ENCODE data around the gene ZFYVE28.

Gene ZFYVE28

GRCh38 chr4:2241410-2242353 is 176.8 kb downstream of the ZFYVE28 start, which contains the start of the genes HAUS3 and POLN:
Gene HAUS3 (minus strand): TSS chr4:2242121. CDS start chr4:2240946, 1,175 bp downstream.
Gene POLN (minus strand): TSS chr4:2242121. CDS start chr4:2229231, 12,890 bp downstream.
- Histone ChIP-seq H3K4me1 (ENCODE audit: control insufficient read depth in 1 of 2, insufficient read depth in 1 of 2, low read depth in 1 of 2, low read length in 1 of 2) (peaks cover 24 to 35% of the 10 kb centered on the region in 2 experiments), H3K27ac (peak within 1 kb of the TSS; percentile 90), H3K4me3 (ENCODE audit: low read depth in 1 of 2, low read length in 1 of 2) (peak within 1 kb of the TSS; percentile 82 to 97), H3K27me3 (no peaks in the 10 kb centered on the region), H3K36me3 (peaks cover 2% of the 10 kb centered on the region), H3K9me3 (no peaks in the 10 kb centered on the region)
- TF ChIP-seq, protein P1, sequence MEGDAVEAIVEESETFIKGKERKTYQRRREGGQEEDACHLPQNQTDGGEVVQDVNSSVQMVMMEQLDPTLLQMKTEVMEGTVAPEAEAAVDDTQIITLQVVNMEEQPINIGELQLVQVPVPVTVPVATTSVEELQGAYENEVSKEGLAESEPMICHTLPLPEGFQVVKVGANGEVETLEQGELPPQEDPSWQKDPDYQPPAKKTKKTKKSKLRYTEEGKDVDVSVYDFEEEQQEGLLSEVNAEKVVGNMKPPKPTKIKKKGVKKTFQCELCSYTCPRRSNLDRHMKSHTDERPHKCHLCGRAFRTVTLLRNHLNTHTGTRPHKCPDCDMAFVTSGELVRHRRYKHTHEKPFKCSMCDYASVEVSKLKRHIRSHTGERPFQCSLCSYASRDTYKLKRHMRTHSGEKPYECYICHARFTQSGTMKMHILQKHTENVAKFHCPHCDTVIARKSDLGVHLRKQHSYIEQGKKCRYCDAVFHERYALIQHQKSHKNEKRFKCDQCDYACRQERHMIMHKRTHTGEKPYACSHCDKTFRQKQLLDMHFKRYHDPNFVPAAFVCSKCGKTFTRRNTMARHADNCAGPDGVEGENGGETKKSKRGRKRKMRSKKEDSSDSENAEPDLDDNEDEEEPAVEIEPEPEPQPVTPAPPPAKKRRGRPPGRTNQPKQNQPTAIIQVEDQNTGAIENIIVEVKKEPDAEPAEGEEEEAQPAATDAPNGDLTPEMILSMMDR (IDR thresholded peaks at IDR 0.05), result peak; percentile 51

GRCh38 chr4:2241003-2241402 is 177.4 kb downstream of the ZFYVE28 start:
- peak overlapping the region; percentile 82 to 97 for H3K4me3 ChIP-seq (ENCODE audit: low read depth in 1 of 2, low read length in 1 of 2)
- TF ChIP-seq, protein P1 (IDR thresholded peaks at IDR 0.05), result no peak

GRCh38 chr4:2236944-2237666 is 181.3 kb downstream of the ZFYVE28 start:
- no peaks in the 10 kb centered on the region for H3K9me3 ChIP-seq
- no peak overlapping the region for H3K4me3 ChIP-seq (ENCODE audit: low read depth in 1 of 2, low read length in 1 of 2)
- peaks cover 25% of the 10 kb centered on the region for H3K36me3 ChIP-seq
- H3K27ac ChIP-seq, result no peak overlapping the region
- H3K27me3 ChIP-seq, result no peaks in the 10 kb centered on the region
- TF ChIP-seq, protein P1 (IDR thresholded peaks at IDR 0.05), result no peak
- peaks cover 22 to 31% of the 10 kb centered on the region in 2 experiments for H3K4me1 ChIP-seq (ENCODE audit: control insufficient read depth in 1 of 2, insufficient read depth in 1 of 2, low read depth in 1 of 2, low read length in 1 of 2)

More at GRCh38 chr4:2241003-2241402, 177.4 kb downstream of the ZFYVE28 start:
- Histone ChIP-seq H3K4me1 (ENCODE audit: control insufficient read depth in 1 of 2, insufficient read depth in 1 of 2, low read depth in 1 of 2, low read length in 1 of 2) (peaks cover 24 to 35% of the 10 kb centered on the region in 2 experiments), H3K27ac (peak overlapping the region; percentile 90), H3K36me3 (no peaks in the 10 kb centered on the region), H3K9me3 (no peaks in the 10 kb centered on the region), H3K27me3 (no peaks in the 10 kb centered on the region)

GRCh38 chr4:2231082-2231481 is 187.4 kb downstream of the ZFYVE28 start:
- no peaks in the 10 kb centered on the region for H3K9me3 ChIP-seq
- H3K4me1 ChIP-seq (ENCODE audit: control insufficient read depth in 1 of 2, insufficient read depth in 1 of 2, low read depth in 1 of 2, low read length in 1 of 2), result no peaks in the 10 kb centered on the region
- no peak overlapping the region for H3K4me3 ChIP-seq (ENCODE audit: low read depth in 1 of 2, low read length in 1 of 2)
- no peak overlapping the region for H3K27ac ChIP-seq
- no peaks in the 10 kb centered on the region for H3K27me3 ChIP-seq
- TF ChIP-seq, protein P1 (IDR thresholded peaks at IDR 0.05), result no peak
- peaks cover 50% of the 10 kb centered on the region for H3K36me3 ChIP-seq

DNA sequence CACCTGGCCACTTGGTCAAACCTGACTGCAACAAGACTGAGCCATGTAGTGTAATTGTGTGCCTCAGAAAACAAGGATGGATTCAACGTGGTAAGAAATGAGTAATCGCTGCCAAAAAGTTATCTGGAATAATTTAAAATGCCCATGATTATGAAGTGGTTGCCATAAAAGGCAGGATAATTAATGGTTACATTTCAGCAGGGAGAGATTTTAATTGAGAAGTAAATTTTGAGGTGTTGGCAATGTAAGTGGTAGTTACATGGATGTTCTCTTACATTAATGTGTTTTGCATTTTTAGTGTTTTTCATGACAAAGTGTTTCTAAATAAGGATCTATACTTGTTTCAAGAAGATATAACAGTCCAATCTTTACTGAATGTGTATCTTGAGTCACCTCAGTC is 192.2 kb downstream of the ZFYVE28 start:
- Histone ChIP-seq H3K4me3 (ENCODE audit: low read depth in 1 of 2, low read length in 1 of 2) (no peak overlapping the region), H3K36me3 (peaks cover 35% of the 10 kb centered on the region), H3K27me3 (no peaks in the 10 kb centered on the region), H3K4me1 (ENCODE audit: control insufficient read depth in 1 of 2, insufficient read depth in 1 of 2, low read depth in 1 of 2, low read length in 1 of 2) (no peaks in the 10 kb centered on the region), H3K9me3 (no peaks in the 10 kb centered on the region), H3K27ac (no peak overlapping the region)
- TF ChIP-seq, protein P1 (IDR thresholded peaks at IDR 0.05), result no peak

Measured in neutrophil (primary cell).